ENCODE measurements around the gene SPRED3. TPM values are rescaled to one million over a fixed set of nuclear protein-coding genes. Genes with fewer than 3 reads are reported as not detected.
"Not testable (repeated sequence)": the region's sequence is repeated elsewhere in the genome, so short reads cannot be mapped to it uniquely, and the experiment has no call there.

SPRED3 gene
- total RNA-seq, 1 experiment from 2014 or later = 0.42 TPM

DNA sequence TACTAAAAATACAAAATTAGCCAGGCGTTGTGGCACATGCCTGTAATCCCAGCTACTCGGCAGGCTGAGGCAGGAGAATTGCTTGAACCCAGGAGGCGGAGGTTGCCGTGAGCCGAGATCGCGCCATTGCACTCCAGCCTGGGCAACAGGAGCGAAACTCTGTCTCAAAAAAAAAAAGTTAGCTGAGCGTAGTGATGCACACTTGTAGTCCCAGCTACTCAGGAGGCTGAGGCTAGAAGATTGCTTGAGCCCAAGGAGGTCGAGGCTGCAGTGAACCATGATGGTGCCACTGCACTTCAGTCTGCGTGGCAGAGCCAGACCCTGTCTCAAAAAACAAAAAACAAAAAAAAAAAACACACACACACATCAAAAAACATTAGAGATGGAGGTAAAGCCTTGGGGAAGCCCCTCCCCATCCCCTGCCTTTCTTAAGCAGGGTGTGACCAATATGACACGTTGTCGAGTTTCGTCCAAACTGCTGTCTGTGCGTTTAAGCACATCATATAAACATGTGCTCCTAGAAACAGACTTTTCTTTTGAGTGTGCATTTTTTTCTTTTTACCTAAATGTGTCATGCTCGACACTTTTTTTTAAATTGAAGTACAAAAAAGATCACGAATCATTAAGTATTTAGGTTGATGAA, 38.7 kb downstream of the SPRED3 start:
- in situ Hi-C loops (cut with HindIII; ENCODE audit: low pct_unique_long_range_greater_than_20kb, low sequenced_read_pairs); DNase-seq (ENCODE audit: low read depth, low spot score): not testable (repeated sequence)

DNA sequence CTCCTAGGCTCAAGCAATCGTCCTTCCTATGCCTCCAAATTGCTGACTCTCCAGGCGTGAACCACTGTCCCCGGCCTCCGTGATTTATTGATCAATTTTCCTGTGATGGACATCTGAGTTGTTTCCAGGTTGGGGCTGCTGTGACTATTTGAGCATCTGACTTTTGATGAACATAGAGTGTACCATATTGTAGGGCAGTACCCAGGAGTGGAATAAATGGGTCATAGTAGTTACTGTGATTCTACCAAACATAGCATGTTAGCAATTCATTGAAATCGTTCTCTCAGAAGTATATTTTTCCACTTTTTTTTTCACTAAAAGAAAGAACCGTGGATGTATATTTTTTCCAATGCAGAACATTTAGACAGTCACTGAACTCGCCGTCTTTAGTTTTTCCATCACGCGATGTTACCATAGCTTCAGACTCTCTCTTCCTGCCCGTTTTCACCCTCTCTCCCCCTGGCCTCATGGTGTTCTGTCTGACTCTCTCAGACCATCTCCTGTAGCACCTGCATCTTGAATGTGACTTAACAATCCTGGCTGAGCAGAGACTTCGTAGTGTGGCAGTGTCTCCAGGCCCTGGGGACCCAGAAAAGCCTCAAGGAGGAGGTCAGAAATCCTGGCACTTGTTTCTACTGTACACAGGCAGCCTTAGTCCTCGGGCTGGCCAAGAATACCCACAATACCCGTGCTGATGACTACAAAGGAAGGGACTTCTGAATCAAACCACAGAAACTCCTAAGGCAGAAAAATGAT, 40.7 kb downstream of the SPRED3 start:
- no peak for DNase-seq (ENCODE audit: low read depth, low spot score)
- in situ Hi-C loops (cut with HindIII; ENCODE audit: low pct_unique_long_range_greater_than_20kb, low sequenced_read_pairs) = no loop called here

- in situ Hi-C loops (cut with HindIII; ENCODE audit: low pct_unique_long_range_greater_than_20kb, low sequenced_read_pairs) = no loop called here
- DNase-seq (ENCODE audit: low read depth, low spot score) = no peak
Measured at GRCh38 chr19:38429811-38430156, 41.3 kb downstream of the SPRED3 start.

GRCh38 chr19:38430931-38431330, 42.4 kb downstream of the SPRED3 start:
- in situ Hi-C loops (cut with HindIII; ENCODE audit: low pct_unique_long_range_greater_than_20kb, low sequenced_read_pairs) = no loop called here
- no peak for DNase-seq (ENCODE audit: low read depth, low spot score)

- in situ Hi-C loops (cut with HindIII; ENCODE audit: low pct_unique_long_range_greater_than_20kb, low sequenced_read_pairs) = no loop called here
Measured at GRCh38 chr19:38433268-38433733, 44.8 kb downstream of the SPRED3 start, which contains the start of gene RYR1. Gene RYR1 (plus strand): TSS chr19:38433691. CDS start chr19:38433830, 139 bp downstream.

GRCh38 chr19:38434549-38435051, 46.1 kb downstream of the SPRED3 start:
- in situ Hi-C loops (cut with HindIII; ENCODE audit: low pct_unique_long_range_greater_than_20kb, low sequenced_read_pairs) = no loop called here
- no peak for DNase-seq (ENCODE audit: low read depth, low spot score)

More at GRCh38 chr19:38433268-38433733, 44.8 kb downstream of the SPRED3 start, which contains the start of gene RYR1:
- peak; percentile 45 for DNase-seq (ENCODE audit: low read depth, low spot score)

- in situ Hi-C loops (cut with HindIII; ENCODE audit: low pct_unique_long_range_greater_than_20kb, low sequenced_read_pairs) = no loop called here
- no peak for DNase-seq (ENCODE audit: low read depth, low spot score)
Measured at GRCh38 chr19:38437295-38437694, 48.8 kb downstream of the SPRED3 start.

DNA sequence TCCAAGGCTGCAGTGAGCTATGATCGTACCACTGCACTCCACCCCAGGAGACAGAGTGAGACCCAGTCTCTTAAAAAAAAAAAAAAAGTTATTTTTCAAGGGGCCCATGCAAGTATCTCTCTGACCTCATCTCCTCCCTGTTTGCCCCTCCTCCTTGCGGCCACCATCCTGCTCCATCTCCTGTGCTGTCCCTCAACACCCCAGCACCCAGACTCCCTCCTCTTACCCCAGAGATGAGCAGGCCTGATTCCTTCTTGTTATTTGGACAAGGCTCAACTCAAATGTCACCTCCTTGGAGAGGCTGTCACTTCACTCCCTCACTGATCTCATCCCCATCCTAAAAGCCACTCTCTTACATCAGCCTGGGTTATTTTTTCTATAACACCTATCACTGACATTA, 49.4 kb downstream of the SPRED3 start:
- in situ Hi-C loops (cut with HindIII; ENCODE audit: low pct_unique_long_range_greater_than_20kb, low sequenced_read_pairs) = no loop called here
- DNase-seq (ENCODE audit: low read depth, low spot score) = no peak

DNA sequence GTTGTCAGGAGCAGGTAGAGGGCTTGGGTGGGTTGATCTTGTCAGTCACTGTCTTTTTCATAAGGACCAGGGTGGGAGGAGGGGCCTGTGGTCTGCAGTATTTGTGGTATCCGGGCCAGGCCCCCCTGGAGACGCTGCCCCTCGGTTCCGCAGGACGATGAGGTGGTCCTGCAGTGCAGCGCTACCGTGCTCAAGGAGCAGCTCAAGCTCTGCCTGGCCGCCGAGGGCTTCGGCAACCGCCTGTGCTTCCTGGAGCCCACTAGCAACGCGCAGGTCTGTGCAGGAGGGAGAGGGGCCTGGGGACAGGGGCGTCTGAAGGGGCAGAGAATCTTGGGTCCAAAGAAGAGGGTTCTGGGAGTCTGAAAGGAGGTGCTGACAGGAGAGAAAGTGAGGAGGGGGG, 52.1 kb downstream of the SPRED3 start:
- no peak for DNase-seq (ENCODE audit: low read depth, low spot score)
- in situ Hi-C loops (cut with HindIII; ENCODE audit: low pct_unique_long_range_greater_than_20kb, low sequenced_read_pairs) = no loop called here

DNA sequence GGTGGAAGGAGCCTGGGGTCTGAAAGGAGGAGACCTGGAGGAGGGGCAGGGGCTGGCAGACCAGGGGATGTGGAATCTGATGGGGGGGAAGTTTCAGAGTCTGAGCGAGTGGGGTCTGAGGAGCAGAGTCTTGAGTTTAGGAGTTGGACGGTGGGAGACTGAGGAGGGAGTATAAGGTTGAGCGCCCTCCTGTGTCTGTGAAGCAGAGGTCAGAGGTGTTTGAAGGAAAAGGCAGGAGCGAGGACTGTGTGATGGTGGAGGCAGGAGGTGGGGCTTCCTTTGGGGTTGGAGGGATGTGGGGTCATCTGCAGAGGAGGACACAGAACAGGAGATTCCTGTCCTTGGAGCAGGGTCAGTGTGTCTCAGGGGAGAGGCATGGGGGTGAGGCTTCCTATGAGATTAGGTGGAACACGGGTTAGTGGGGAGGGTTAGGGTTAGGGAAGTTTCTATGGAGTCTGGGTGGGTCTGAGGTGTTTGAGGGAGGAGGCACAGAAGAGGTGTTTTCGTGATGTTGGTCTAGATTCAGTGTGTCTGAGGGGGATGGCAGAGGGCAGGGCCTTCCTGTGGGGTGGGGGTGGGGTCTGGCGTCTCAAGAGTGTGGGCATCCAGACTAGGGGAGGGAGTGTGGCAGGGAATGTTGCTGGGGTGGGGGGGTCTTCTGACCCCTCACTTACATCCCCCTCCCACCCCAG, 53.3 kb downstream of the SPRED3 start:
- DNase-seq (ENCODE audit: low read depth, low spot score) = peak; percentile 37
- in situ Hi-C loops (cut with HindIII; ENCODE audit: low pct_unique_long_range_greater_than_20kb, low sequenced_read_pairs) = no loop called here

DNA sequence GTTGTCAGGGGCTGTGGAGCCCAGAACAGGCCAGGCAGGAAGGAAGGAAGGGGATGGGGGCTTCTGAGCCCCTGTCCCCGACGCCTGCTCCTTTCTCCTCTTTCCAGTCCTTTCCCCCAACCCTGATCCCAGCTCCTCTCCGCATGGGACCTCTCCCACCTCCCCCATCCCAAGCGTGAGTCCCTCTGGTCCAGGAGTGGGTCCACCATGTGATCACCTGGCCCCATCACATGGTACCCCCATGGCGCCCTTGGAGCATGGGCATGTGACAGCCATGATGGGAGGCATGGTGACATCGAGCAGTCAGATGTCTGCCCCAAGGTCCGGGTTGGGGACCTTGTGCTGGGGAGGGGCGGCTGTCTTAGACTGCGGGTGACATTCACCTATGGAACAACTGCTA, 54.2 kb downstream of the SPRED3 start:
- no peak for DNase-seq (ENCODE audit: low read depth, low spot score)
- in situ Hi-C loops (cut with HindIII; ENCODE audit: low pct_unique_long_range_greater_than_20kb, low sequenced_read_pairs) = no loop called here

DNA sequence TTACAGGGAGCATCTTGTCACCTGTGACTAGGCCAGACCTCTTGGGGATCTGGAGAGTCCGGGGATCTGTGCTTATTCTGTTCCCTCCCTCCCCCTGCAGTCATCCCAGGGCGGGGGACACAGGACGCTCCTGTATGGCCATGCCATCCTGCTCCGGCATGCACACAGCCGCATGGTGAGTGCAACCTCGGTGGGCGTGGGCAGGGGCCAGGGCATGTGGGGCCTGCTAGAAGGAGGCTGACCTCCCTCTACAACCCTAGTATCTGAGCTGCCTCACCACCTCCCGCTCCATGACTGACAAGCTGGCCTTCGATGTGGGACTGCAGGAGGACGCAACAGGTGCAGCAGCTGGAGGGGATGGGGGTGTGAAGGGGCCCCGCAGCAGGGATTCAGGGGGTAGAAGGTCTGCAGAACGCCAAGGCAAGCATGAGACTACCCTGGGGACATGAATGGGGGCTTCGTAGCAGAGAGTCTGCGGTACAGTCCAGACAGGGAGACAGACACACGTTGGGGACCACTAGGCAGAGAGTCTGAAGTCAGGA, 55.0 kb downstream of the SPRED3 start:
- no peak for DNase-seq (ENCODE audit: low read depth, low spot score)
- in situ Hi-C loops (cut with HindIII; ENCODE audit: low pct_unique_long_range_greater_than_20kb, low sequenced_read_pairs) = no loop called here

DNA sequence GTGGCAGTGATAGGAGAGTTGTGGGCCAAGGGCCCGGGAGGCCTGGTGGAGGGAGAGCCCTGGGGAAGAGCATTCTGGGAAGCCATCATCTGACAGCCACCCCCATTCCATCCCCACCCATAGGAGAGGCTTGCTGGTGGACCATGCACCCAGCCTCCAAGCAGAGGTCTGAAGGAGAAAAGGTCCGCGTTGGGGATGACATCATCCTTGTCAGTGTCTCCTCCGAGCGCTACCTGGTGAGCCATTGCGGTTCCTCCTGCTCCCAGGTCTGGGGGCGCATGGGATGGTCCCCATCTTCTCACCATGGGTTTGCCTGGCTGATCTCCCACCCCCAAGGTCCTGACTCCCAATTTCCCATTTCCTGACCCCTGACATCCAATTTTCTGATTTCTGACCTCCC, 55.5 kb downstream of the SPRED3 start:
- no peak for DNase-seq (ENCODE audit: low read depth, low spot score)
- in situ Hi-C loops (cut with HindIII; ENCODE audit: low pct_unique_long_range_greater_than_20kb, low sequenced_read_pairs) = no loop called here

GRCh38 chr19:38445362-38445761, 56.9 kb downstream of the SPRED3 start:
- no peak for DNase-seq (ENCODE audit: low read depth, low spot score)
- in situ Hi-C loops (cut with HindIII; ENCODE audit: low pct_unique_long_range_greater_than_20kb, low sequenced_read_pairs) = no loop called here

- in situ Hi-C loops (cut with HindIII; ENCODE audit: low pct_unique_long_range_greater_than_20kb, low sequenced_read_pairs) = no loop called here
- no peak for DNase-seq (ENCODE audit: low read depth, low spot score)
Measured at GRCh38 chr19:38448225-38448624, 59.7 kb downstream of the SPRED3 start.

All from SK-MEL-5 (cell line).